Uterus (tissue), 4 donors: Measurements from ENCODE around the gene USP15. TPM values are rescaled to one million over a fixed set of nuclear protein-coding genes. Genes with fewer than 3 reads are reported as not detected.

Experiments
- DNase-seq, 2 donors: peaks; one replicate each; pipeline ENCODE4 v3.0.0-alpha.2; 2019 to 2020
- H3K27ac ChIP-seq, 2 donors: fragments of 200-600 bp; sonication (generic); 1 replicate in 1 of 2; 2 replicates in 1 of 2; pipeline ENCODE4 v1.5.1; 2016 to 2018
- H3K27me3 ChIP-seq, 2 donors: fragments of 200-600 bp; sonication (generic); one replicate each; pipeline ENCODE4 v1.5.1; 2018 to 2019; ENCODE audit warnings: control low read depth in 1 of 2
- H3K36me3 ChIP-seq, 2 donors: fragments of 200-600 bp; sonication (generic); one replicate each; pipeline ENCODE4 v1.5.1; 2019; ENCODE audit warnings: control low read depth in 1 of 2
- H3K4me1 ChIP-seq, 2 donors: fragments of 200-600 bp; sonication (generic); one replicate each; pipeline ENCODE4 v1.5.1; 2018 to 2019; ENCODE audit warnings: control low read depth in 1 of 2
- H3K4me3 ChIP-seq, 2 donors: fragments of 200-600 bp; sonication (generic); 1 replicate in 1 of 2; 2 replicates in 1 of 2; pipeline ENCODE4 v1.5.1; 2018 to 2019; ENCODE audit warnings: mild to moderate bottlenecking in 1 of 2
- H3K9me3 ChIP-seq, 2 donors: fragments of 200-600 bp; sonication (generic); one replicate each; pipeline ENCODE4 v1.5.1; 2019; ENCODE audit warnings: control low read depth in 1 of 2
- CTCF ChIP-seq, 4 experiments: fragments of 200-600 bp in 2 of 4; fragments of 450-650 bp in 2 of 4; sonication (generic) in 2 of 4; IDR thresholded peaks; one replicate each; pipeline ENCODE4 v1.5.1; 2016 to 2019; ENCODE audit warnings: antibody characterized with exemption in 4 of 4, mild to moderate bottlenecking in 2 of 4, moderate library complexity in 1 of 4
- POLR2A ChIP-seq, 2 donors: fragments of 450-650 bp; IDR thresholded peaks; one replicate each; pipeline ENCODE4 v1.6.1; 2016; ENCODE audit warnings: antibody characterized with exemption in 2 of 2, mild to moderate bottlenecking in 1 of 2, moderate library complexity in 1 of 2
- intact Hi-C: fragments of 100-400 bp; cut with DNase I; formaldehyde crosslinking; loops from one replicate; pipeline ENCODE4 v1.15.1; 2023; ENCODE audit warnings: low total_unique reads
- total RNA-seq, 4 donors: library from RNA; depleted of rRNA in 3 of 4; stranded (reverse); fragments of >200 nt in 3 of 4; gene quantifications; one replicate each; pipeline versions ENCODE4 v1.1.0 to v1.2.4, GENCODE V29; 2014 to 2023
- donor health status: DM: yes; HTN: yes; CAD: no.

Gene USP15
- total RNA-seq, 4 donors from 2014 or later, result 44.8 to 98.9 (median 76.5) TPM

- H3K9me3 ChIP-seq, result no peaks in the 10 kb centered on the region
- H3K4me3 ChIP-seq, result no peak overlapping the region
- TF ChIP-seq POLR2A (IDR thresholded peaks at IDR 0.05) (no peak), CTCF (IDR thresholded peaks at IDR 0.05) (no peak)
- no peaks in the 10 kb centered on the region for H3K4me1 ChIP-seq
- H3K27ac ChIP-seq, result no peak overlapping the region
- intact Hi-C loops, result no loop called here
- DNase-seq, result no peak
- H3K36me3 ChIP-seq, result no peaks in the 10 kb centered on the region
- H3K27me3 ChIP-seq, result no peaks in the 10 kb centered on the region
These were observed 18.9 kb downstream of the USP15 start for GRCh38 chr12:62279058-62279457.

- no peaks in the 10 kb centered on the region for H3K9me3 ChIP-seq
- no peaks in the 10 kb centered on the region for H3K36me3 ChIP-seq
- no peak for TF ChIP-seq POLR2A (IDR thresholded peaks at IDR 0.05)
- TF ChIP-seq CTCF (IDR thresholded peaks at IDR 0.05), result no peak
- H3K27ac ChIP-seq, result no peak overlapping the region
- H3K4me1 ChIP-seq, result no peaks in the 10 kb centered on the region
- no peak overlapping the region for H3K4me3 ChIP-seq
- no peaks in the 10 kb centered on the region for H3K27me3 ChIP-seq
- intact Hi-C loops, result no loop called here
- DNase-seq, result no peak
These were observed 19.8 kb downstream of the USP15 start for GRCh38 chr12:62279961-62280360.

DNA sequence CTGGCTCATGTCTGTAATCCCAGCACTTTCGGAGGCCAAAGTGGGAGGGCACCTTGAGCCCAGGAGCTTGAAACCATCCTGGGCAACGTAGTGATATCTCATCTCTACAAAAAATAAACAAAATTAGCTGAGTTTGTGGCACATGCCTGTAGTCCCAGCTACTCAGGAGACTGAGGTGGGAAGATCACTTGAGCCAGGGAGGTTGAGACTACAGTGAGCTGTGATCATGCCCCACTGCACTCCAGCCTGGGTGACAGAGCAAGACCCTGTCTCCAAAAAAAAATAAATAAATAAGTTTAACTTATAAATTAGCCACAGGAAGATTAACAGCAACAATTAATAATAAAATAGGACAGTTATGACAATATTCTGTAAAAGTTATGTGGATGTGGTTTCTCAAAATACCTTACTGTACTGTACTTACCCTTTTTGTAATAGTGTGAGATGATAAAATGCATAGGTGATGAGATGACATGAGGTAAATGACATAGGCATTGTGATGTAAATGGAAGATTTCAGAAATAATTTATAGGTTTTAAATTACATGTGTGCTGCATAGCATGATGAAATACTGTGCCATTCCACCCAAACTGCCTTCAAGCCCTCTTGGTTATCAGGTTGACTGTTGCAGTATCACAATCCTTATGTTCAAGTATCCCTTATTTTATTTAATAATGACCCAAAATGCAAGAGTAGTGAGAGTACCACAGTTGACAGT, 22.0 kb downstream of the USP15 start:
- TF ChIP-seq CTCF (IDR thresholded peaks at IDR 0.05) (no peak), POLR2A (IDR thresholded peaks at IDR 0.05) (no peak)
- Histone ChIP-seq H3K27ac (no peak overlapping the region), H3K27me3 (no peaks in the 10 kb centered on the region), H3K4me3 (no peak overlapping the region), H3K36me3 (no peaks in the 10 kb centered on the region), H3K4me1 (no peaks in the 10 kb centered on the region), H3K9me3 (no peaks in the 10 kb centered on the region)
- intact Hi-C loops, result no loop called here
- no peak for DNase-seq

GRCh38 chr12:62284749-62285148, 24.5 kb downstream of the USP15 start:
- H3K4me1 ChIP-seq, result no peaks in the 10 kb centered on the region
- no peak for DNase-seq
- H3K9me3 ChIP-seq, result no peaks in the 10 kb centered on the region
- no peaks in the 10 kb centered on the region for H3K27me3 ChIP-seq
- intact Hi-C loops, result no loop called here
- H3K4me3 ChIP-seq, result no peak overlapping the region
- TF ChIP-seq CTCF (IDR thresholded peaks at IDR 0.05), result no peak
- TF ChIP-seq POLR2A (IDR thresholded peaks at IDR 0.05), result no peak
- no peaks in the 10 kb centered on the region for H3K36me3 ChIP-seq
- no peak overlapping the region for H3K27ac ChIP-seq

DNA sequence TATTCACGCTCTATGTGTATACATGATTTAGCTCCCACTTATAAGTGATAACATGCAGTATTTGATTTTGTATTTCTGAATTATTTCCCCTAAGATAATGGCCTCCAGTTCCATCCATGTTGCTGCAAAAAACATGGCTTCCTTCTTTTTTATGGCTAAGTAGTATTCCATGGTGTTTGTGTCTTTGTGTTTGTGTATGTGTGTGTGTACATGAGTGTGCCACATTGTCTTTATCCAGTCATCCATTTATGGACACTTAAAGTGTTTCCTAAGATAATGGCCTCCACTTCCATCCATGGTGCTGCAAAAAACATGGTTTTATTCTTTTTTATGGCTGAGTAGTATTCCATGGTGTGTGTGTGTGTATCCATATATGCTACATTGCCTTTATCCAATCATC, 25.1 kb downstream of the USP15 start:
- TF ChIP-seq CTCF (IDR thresholded peaks at IDR 0.05) (no peak), POLR2A (IDR thresholded peaks at IDR 0.05) (no peak)
- intact Hi-C loops, result no loop called here
- no peak overlapping the region for H3K4me3 ChIP-seq
- H3K27ac ChIP-seq, result no peak overlapping the region
- no peak for DNase-seq
- no peaks in the 10 kb centered on the region for H3K36me3 ChIP-seq
- no peaks in the 10 kb centered on the region for H3K9me3 ChIP-seq
- H3K27me3 ChIP-seq, result no peaks in the 10 kb centered on the region
- H3K4me1 ChIP-seq, result no peaks in the 10 kb centered on the region
